Uterus (tissue), 4 donors: ENCODE results near the gene FBN2. TPM values are rescaled to one million over a fixed set of nuclear protein-coding genes. Genes with fewer than 3 reads are reported as not detected.

Source experiments
- DNase-seq, 2 donors: peaks; one replicate each; pipeline ENCODE4 v3.0.0-alpha.2; 2019 to 2020
- H3K27ac ChIP-seq, 2 donors: fragments of 200-600 bp; sonication (generic); 1 replicate in 1 of 2; 2 replicates in 1 of 2; pipeline ENCODE4 v1.5.1; 2016 to 2018
- H3K27me3 ChIP-seq, 2 donors: fragments of 200-600 bp; sonication (generic); one replicate each; pipeline ENCODE4 v1.5.1; 2018 to 2019; ENCODE audit warnings: control low read depth in 1 of 2
- H3K36me3 ChIP-seq, 2 donors: fragments of 200-600 bp; sonication (generic); one replicate each; pipeline ENCODE4 v1.5.1; 2019; ENCODE audit warnings: control low read depth in 1 of 2
- H3K4me1 ChIP-seq, 2 donors: fragments of 200-600 bp; sonication (generic); one replicate each; pipeline ENCODE4 v1.5.1; 2018 to 2019; ENCODE audit warnings: control low read depth in 1 of 2
- H3K4me3 ChIP-seq, 2 donors: fragments of 200-600 bp; sonication (generic); 1 replicate in 1 of 2; 2 replicates in 1 of 2; pipeline ENCODE4 v1.5.1; 2018 to 2019; ENCODE audit warnings: mild to moderate bottlenecking in 1 of 2
- H3K9me3 ChIP-seq, 2 donors: fragments of 200-600 bp; sonication (generic); one replicate each; pipeline ENCODE4 v1.5.1; 2019; ENCODE audit warnings: control low read depth in 1 of 2
- POLR2A ChIP-seq, 2 donors: fragments of 450-650 bp; IDR thresholded peaks; one replicate each; pipeline ENCODE4 v1.6.1; 2016; ENCODE audit warnings: antibody characterized with exemption in 2 of 2, mild to moderate bottlenecking in 1 of 2, moderate library complexity in 1 of 2
- intact Hi-C: fragments of 100-400 bp; cut with DNase I; formaldehyde crosslinking; loops from one replicate; pipeline ENCODE4 v1.15.1; 2023; ENCODE audit warnings: low total_unique reads
- total RNA-seq, 4 donors: library from RNA; depleted of rRNA in 3 of 4; stranded (reverse); fragments of >200 nt in 3 of 4; gene quantifications; one replicate each; pipeline versions ENCODE4 v1.1.0 to v1.2.4, GENCODE V29; 2014 to 2023
- TF ChIP-seq, protein P1 (sequence below), 4 experiments: fragments of 200-600 bp in 2 of 4; fragments of 450-650 bp in 2 of 4; sonication (generic) in 2 of 4; IDR thresholded peaks; one replicate each; pipeline ENCODE4 v1.5.1; 2016 to 2019; ENCODE audit warnings: antibody characterized with exemption in 4 of 4, mild to moderate bottlenecking in 2 of 4, moderate library complexity in 1 of 4
- donor health status: DM: yes; HTN: yes; CAD: no.

The FBN2 gene
- total RNA-seq, 4 donors from 2014 or later = 1.0 to 389 (median 2.8) TPM

DNA sequence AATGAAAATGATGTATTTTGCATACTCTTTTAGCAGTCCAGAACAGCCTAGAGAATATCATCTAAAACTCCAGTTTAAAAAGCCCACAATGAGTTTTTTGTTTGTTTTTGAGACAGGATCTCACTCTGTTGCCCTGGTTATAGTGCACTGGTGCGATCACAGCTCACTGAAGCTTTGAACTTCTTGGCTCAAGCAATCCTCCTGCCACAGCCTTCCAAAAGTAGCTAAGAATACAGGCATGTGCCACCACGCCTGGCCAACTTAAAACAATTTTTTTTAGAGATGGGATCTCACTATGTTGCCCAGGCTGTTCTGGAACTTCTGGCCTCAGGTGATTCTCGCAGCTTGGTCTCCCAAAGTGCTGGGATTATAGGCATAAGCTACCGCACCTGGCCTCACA, 175.7 kb downstream of the FBN2 start:
- peaks cover 0 to 5% of the 10 kb centered on the region in 2 donors for H3K36me3 ChIP-seq
- no peak overlapping the region for H3K4me3 ChIP-seq
- no peaks in the 10 kb centered on the region for H3K4me1 ChIP-seq
- H3K27ac ChIP-seq = no peak overlapping the region
- DNase-seq = no peak
- intact Hi-C loops = no loop called here
- H3K9me3 ChIP-seq = no peaks in the 10 kb centered on the region
- no peak for TF ChIP-seq POLR2A (IDR thresholded peaks at IDR 0.05)
- TF ChIP-seq, protein P1, sequence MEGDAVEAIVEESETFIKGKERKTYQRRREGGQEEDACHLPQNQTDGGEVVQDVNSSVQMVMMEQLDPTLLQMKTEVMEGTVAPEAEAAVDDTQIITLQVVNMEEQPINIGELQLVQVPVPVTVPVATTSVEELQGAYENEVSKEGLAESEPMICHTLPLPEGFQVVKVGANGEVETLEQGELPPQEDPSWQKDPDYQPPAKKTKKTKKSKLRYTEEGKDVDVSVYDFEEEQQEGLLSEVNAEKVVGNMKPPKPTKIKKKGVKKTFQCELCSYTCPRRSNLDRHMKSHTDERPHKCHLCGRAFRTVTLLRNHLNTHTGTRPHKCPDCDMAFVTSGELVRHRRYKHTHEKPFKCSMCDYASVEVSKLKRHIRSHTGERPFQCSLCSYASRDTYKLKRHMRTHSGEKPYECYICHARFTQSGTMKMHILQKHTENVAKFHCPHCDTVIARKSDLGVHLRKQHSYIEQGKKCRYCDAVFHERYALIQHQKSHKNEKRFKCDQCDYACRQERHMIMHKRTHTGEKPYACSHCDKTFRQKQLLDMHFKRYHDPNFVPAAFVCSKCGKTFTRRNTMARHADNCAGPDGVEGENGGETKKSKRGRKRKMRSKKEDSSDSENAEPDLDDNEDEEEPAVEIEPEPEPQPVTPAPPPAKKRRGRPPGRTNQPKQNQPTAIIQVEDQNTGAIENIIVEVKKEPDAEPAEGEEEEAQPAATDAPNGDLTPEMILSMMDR (IDR thresholded peaks at IDR 0.05) = no peak
- H3K27me3 ChIP-seq = no peaks in the 10 kb centered on the region

DNA sequence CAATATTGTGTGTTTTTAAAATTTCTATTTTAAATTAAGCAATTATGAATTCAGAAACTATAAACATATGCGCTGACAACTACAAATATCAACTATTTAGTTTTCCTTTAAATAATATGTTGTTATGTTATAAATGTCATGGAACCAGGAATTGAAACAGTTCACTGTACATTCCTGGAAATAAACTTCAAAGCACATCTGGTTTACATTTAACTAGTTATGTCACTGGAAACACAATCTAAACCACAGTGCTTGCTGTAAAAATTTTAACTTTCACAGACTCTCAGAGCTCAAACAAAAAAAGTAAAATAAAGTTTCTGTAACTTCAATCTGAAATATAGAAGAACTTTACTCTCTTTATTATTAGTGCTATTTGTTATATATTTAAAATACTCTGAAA, 179.2 kb downstream of the FBN2 start:
- H3K36me3 ChIP-seq = no peaks in the 10 kb centered on the region
- no peaks in the 10 kb centered on the region for H3K9me3 ChIP-seq
- intact Hi-C loops = no loop called here
- no peaks in the 10 kb centered on the region for H3K4me1 ChIP-seq
- no peak overlapping the region for H3K4me3 ChIP-seq
- no peak overlapping the region for H3K27ac ChIP-seq
- no peak for DNase-seq
- no peaks in the 10 kb centered on the region for H3K27me3 ChIP-seq
- TF ChIP-seq, protein P1 (IDR thresholded peaks at IDR 0.05) = no peak
- no peak for TF ChIP-seq POLR2A (IDR thresholded peaks at IDR 0.05)

DNA sequence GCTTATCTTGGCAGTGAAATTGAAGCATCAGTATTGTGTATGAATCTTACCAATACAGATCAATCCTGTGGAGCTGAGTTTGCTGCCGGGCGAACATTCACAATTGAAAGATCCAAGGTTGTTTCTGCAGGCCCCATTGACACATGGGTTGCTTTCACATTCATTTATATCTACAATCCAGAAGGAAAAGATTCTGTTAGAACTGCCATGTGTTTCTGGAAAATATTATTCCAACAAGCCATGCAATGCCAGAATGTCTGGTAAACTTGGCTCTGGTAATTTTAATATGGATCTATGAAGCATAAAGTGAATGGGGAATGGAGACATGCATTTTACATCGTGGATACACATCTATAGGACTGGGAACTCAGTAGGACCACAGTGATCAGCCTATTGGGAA, 180.8 kb downstream of the FBN2 start:
- no peak for DNase-seq
- intact Hi-C loops = no loop called here
- no peak for TF ChIP-seq POLR2A (IDR thresholded peaks at IDR 0.05)
- TF ChIP-seq, protein P1 (IDR thresholded peaks at IDR 0.05) = no peak
- no peaks in the 10 kb centered on the region for H3K4me1 ChIP-seq
- H3K36me3 ChIP-seq = no peaks in the 10 kb centered on the region
- no peak overlapping the region for H3K4me3 ChIP-seq
- no peak overlapping the region for H3K27ac ChIP-seq
- H3K27me3 ChIP-seq = no peaks in the 10 kb centered on the region
- H3K9me3 ChIP-seq = no peaks in the 10 kb centered on the region

DNA sequence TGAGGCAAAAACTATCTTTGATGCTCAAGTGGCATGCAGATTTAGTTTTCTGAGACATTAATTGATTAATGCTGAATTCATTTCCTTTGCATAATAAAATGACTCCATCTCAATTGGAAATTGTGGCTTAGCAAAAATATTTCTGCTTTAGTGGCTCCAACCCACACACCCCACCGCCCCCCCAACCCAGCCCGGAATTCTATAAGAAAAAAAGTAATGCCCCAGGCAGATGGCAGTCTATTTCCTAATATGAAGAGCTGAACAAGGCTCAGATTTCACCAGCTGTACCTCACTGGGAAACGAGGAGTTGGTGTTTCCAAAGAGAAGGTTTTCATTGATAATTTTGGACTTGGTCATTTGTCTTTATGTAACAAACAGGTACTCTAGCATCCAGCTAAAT, 182.1 kb downstream of the FBN2 start:
- Histone ChIP-seq H3K4me1 (no peaks in the 10 kb centered on the region), H3K27ac (no peak overlapping the region), H3K27me3 (no peaks in the 10 kb centered on the region), H3K4me3 (no peak overlapping the region), H3K36me3 (no peaks in the 10 kb centered on the region), H3K9me3 (no peaks in the 10 kb centered on the region)
- TF ChIP-seq, protein P1 (IDR thresholded peaks at IDR 0.05) = no peak
- TF ChIP-seq POLR2A (IDR thresholded peaks at IDR 0.05) = no peak
- intact Hi-C loops = no loop called here
- no peak for DNase-seq

DNA sequence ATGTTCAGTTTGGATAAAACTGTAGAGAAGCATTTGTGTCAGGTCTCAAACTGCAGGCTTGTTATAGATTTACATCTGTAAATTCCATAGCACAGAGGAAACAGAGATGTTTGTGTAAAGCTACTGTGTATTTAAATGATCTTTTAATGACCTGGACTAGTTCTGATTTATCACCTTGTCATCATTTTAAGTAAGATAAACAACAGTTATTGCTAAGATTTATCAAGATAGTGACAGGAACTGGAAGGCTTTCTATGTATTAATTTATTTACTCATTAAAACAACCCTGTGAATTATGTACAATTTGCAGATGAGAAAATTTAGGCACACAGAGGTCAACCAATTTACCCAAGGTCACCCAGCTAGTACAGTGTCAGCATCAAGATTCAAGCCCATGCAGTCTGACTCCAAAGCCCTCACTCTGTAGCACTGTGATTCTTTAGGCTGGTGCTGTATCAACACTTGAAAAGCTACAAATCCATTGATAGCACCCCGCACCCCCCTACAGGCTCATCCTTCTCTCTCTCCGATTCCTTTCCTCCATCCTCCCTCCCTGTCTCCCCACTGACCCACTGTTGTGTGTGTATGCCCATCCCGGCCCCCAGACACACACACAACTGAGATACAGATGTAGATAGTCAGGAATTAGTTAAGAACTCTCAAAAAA, 184.5 kb downstream of the FBN2 start:
- H3K36me3 ChIP-seq = no peaks in the 10 kb centered on the region
- H3K4me3 ChIP-seq = no peak overlapping the region
- no peak for DNase-seq
- intact Hi-C loops = no loop called here
- TF ChIP-seq POLR2A (IDR thresholded peaks at IDR 0.05) = no peak
- TF ChIP-seq, protein P1 (IDR thresholded peaks at IDR 0.05) = no peak
- no peak overlapping the region for H3K27ac ChIP-seq
- no peaks in the 10 kb centered on the region for H3K27me3 ChIP-seq
- no peaks in the 10 kb centered on the region for H3K4me1 ChIP-seq
- H3K9me3 ChIP-seq = no peaks in the 10 kb centered on the region
